Measurements from ENCODE around the gene TCF12. TPM values are rescaled to one million over a fixed set of nuclear protein-coding genes. Genes with fewer than 3 reads are reported as not detected.

Gene TCF12
- total RNA-seq, 6 experiments from 2014 or later, result 106 to 200 (median 149) TPM

DNA sequence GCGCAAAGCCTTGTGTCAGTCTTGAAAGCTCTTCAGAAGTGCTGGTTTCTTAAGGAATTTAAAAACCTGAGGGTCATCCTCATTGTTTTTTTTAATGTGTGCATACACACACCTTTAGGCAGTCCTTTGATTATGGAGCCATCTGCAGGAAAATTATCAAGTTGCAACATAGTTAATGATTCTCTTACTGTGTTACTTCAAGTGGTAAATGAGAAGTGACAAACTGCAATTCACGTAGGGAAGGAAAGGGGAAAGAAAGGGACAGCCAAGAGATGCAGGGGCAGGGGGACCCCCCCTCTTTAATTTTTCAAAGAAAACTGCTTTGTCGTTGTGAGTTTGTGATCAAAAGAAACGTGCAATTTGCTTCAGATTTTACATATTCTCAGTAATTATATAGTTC is 295.4 kb downstream of the TCF12 start:
- Mint-ChIP-seq H3K9me3 (no peaks in the 10 kb centered on the region), H3K36me3 (ENCODE audit: low read depth) (no peaks in the 10 kb centered on the region), H3K27me3 (ENCODE audit: insufficient read depth) (no peaks in the 10 kb centered on the region), H3K27ac (peak overlapping the region; percentile 17; the same call in 1 of the 2 replicates), H3K4me3 (peak overlapping the region; percentile 20; the same call in 1 of the 2 replicates), H3K4me1 (ENCODE audit: low read depth) (peaks cover 69% of the 10 kb centered on the region)
- TF ChIP-seq, protein P1, sequence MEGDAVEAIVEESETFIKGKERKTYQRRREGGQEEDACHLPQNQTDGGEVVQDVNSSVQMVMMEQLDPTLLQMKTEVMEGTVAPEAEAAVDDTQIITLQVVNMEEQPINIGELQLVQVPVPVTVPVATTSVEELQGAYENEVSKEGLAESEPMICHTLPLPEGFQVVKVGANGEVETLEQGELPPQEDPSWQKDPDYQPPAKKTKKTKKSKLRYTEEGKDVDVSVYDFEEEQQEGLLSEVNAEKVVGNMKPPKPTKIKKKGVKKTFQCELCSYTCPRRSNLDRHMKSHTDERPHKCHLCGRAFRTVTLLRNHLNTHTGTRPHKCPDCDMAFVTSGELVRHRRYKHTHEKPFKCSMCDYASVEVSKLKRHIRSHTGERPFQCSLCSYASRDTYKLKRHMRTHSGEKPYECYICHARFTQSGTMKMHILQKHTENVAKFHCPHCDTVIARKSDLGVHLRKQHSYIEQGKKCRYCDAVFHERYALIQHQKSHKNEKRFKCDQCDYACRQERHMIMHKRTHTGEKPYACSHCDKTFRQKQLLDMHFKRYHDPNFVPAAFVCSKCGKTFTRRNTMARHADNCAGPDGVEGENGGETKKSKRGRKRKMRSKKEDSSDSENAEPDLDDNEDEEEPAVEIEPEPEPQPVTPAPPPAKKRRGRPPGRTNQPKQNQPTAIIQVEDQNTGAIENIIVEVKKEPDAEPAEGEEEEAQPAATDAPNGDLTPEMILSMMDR (IDR thresholded peaks at IDR 0.05), result peak; percentile 75
- peak; percentile 56 for DNase-seq

DNA sequence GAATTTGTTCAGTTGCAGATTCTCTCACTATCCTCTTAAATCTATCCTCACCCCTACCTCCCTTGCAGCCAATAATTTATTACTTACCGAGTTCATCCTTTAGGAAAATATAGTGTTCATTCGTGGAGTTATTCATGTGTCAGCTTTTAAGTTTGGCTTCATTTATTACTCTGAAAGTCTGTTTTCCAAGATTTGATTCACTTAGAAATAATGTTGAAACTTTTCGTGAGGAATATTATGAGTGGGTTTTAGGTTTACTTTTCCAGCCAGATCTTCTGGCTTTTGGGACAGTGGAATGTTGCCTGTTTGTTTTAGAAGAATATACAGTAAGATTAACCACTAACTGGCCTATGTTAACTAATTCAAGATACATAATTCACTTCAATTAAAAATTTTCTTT is 296.9 kb downstream of the TCF12 start:
- H3K4me1 Mint-ChIP-seq (ENCODE audit: low read depth), result peaks cover 68% of the 10 kb centered on the region
- no peaks in the 10 kb centered on the region for H3K27me3 Mint-ChIP-seq (ENCODE audit: insufficient read depth)
- peak overlapping the region; percentile 64 for H3K27ac Mint-ChIP-seq
- no peaks in the 10 kb centered on the region for H3K9me3 Mint-ChIP-seq
- peak overlapping the region; percentile 72 for H3K4me3 Mint-ChIP-seq
- no peak for DNase-seq
- H3K36me3 Mint-ChIP-seq (ENCODE audit: low read depth), result no peaks in the 10 kb centered on the region
- TF ChIP-seq, protein P1 (IDR thresholded peaks at IDR 0.05), result no peak

DNA sequence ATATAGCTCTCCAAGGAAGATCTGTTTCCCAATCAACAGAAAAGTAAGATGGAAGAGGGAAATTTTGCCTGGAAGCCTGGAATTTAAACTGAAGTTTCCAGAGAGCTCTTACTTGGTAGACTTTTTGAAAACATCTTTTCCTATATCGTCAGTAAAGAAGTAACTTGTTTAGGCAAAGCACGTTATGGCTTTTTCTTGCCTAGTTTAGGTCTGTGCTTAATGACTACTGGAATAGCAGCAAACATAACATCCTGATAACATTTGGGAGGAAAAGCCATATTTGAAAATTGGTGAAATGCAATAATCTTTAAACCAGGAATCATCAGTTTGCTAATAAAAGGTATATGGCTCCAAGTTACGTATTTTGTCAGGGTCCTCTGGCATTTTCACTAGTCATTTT is 297.4 kb downstream of the TCF12 start:
- Mint-ChIP-seq H3K36me3 (ENCODE audit: low read depth) (no peaks in the 10 kb centered on the region), H3K4me1 (ENCODE audit: low read depth) (peaks cover 68% of the 10 kb centered on the region), H3K27ac (peak overlapping the region; percentile 64)

GRCh38 chr15:57216288-57216687 is 297.8 kb downstream of the TCF12 start:
- peak; percentile 81 for DNase-seq
- Mint-ChIP-seq H3K4me3 (peak overlapping the region; percentile 72), H3K9me3 (no peaks in the 10 kb centered on the region), H3K27ac (peak overlapping the region; percentile 64), H3K27me3 (ENCODE audit: insufficient read depth) (no peaks in the 10 kb centered on the region; the same call in 1 of the 2 replicates), H3K36me3 (ENCODE audit: low read depth) (no peaks in the 10 kb centered on the region), H3K4me1 (ENCODE audit: low read depth) (peaks cover 68% of the 10 kb centered on the region)
- TF ChIP-seq, protein P1 (IDR thresholded peaks at IDR 0.05), result no peak

More for the DNA sequence above, 297.4 kb downstream of the TCF12 start:
- H3K27me3 Mint-ChIP-seq (ENCODE audit: insufficient read depth), result no peaks in the 10 kb centered on the region; the same call in 1 of the 2 replicates
- no peaks in the 10 kb centered on the region for H3K9me3 Mint-ChIP-seq
- TF ChIP-seq, protein P1 (IDR thresholded peaks at IDR 0.05), result no peak
- H3K4me3 Mint-ChIP-seq, result peak overlapping the region; percentile 72
- no peak for DNase-seq

GRCh38 chr15:57217778-57218598 is 299.5 kb downstream of the TCF12 start:
- peaks cover 74% of the 10 kb centered on the region for H3K4me1 Mint-ChIP-seq (ENCODE audit: low read depth)

More at GRCh38 chr15:57217778-57218598, 299.5 kb downstream of the TCF12 start:
- DNase-seq, result peak; percentile 14
- H3K9me3 Mint-ChIP-seq, result no peaks in the 10 kb centered on the region
- peak overlapping the region; percentile 95 for H3K4me3 Mint-ChIP-seq
- TF ChIP-seq, protein P1 (IDR thresholded peaks at IDR 0.05), result no peak
- peak overlapping the region; percentile 90 for H3K27ac Mint-ChIP-seq
- no peaks in the 10 kb centered on the region; the same call in 1 of the 2 replicates for H3K27me3 Mint-ChIP-seq (ENCODE audit: insufficient read depth)
- H3K36me3 Mint-ChIP-seq (ENCODE audit: low read depth), result no peaks in the 10 kb centered on the region

Measured in HFFc6 (cell line).